B cell (primary cell): ENCODE data around the gene SORL1-AS1.

Source experiments
- ATAC-seq: fragments of 200-7000 bp; cut with Tn5 transposase; one replicate; pipeline ENCODE4 v1.10.0; 2021; ENCODE audit warnings: low read depth, mild to moderate bottlenecking, moderate number of reproducible peaks, moderate library complexity
- CTCF ChIA-PET: fragments of 350-600 bp; sonication (Branson Sonifier 250); formaldehyde crosslinking; loops from one replicate; lab custom pipeline; 2021; ENCODE audit warnings: antibody characterized with exemption, inconsistent platforms; lab: Charles Lee
- POLR2A ChIA-PET: fragments of 350-600 bp; sonication (Branson Sonifier 250); formaldehyde crosslinking; loops from one replicate; lab custom pipeline; 2021; ENCODE audit warnings: antibody characterized with exemption; lab: Charles Lee
- DNase-seq: peaks from one replicate; pipeline ENCODE4 v3.0.0; 2013
- H2AFZ ChIP-seq: 2 replicates; pipeline ENCODE4 v1.6.1; 2012; ENCODE audit warnings: mild to moderate bottlenecking, low read depth, low read length; ENCODE audit not compliant: insufficient read depth, poor library complexity, severe bottlenecking
- H3K27ac ChIP-seq, 2 donors: 1 replicate in 1 of 2; 2 replicates in 1 of 2; pipeline ENCODE4 v1.5.1; 2012 to 2013; ENCODE audit warnings: low read length in 2 of 2, mild to moderate bottlenecking in 2 of 2, moderate library complexity in 1 of 2
- H3K27me3 ChIP-seq, 4 experiments: fragments of 200-600 bp in 1 of 4; sonication (generic) in 1 of 4; replicated peaks in 1 of 4; 1 replicate in 2 of 4; 2 replicates in 2 of 4; pipeline versions ENCODE4 v1.6.1 to v1.7.0; 2013 to 2016; ENCODE audit warnings: low read length in 3 of 4, mild to moderate bottlenecking in 2 of 4, mixed read lengths in 1 of 4, moderate library complexity in 1 of 4; ENCODE audit not compliant: insufficient read depth in 4 of 4, control insufficient read depth in 3 of 4; ENCODE audit errors: control extremely low read depth in 1 of 4
- H3K36me3 ChIP-seq, 2 experiments: replicated peaks in 1 of 2; 1 replicate in 1 of 2; 2 replicates in 1 of 2; pipeline versions ENCODE4 v1.6.1 to v1.7.1; 2013; ENCODE audit warnings: low read length in 1 of 2; ENCODE audit not compliant: insufficient read depth in 2 of 2, control insufficient read depth in 1 of 2; ENCODE audit errors: control extremely low read depth in 1 of 2, extremely low read depth in 1 of 2
- H3K4me1 ChIP-seq, 2 donors: fragments of 200-600 bp in 1 of 2; sonication (generic) in 1 of 2; 1 replicate in 1 of 2; 2 replicates in 1 of 2; pipeline versions ENCODE4 v1.5.1 to v1.6.1; 2013 to 2017; ENCODE audit warnings: low read length in 2 of 2; ENCODE audit not compliant: control insufficient read depth in 2 of 2, insufficient read depth in 2 of 2
- H3K4me2 ChIP-seq: replicated peaks from 2 replicates; pipeline ENCODE3; 2012; ENCODE audit warnings: mild to moderate bottlenecking, low read depth, low read length; ENCODE audit not compliant: poor library complexity, severe bottlenecking
- H3K4me3 ChIP-seq, 5 experiments: fragments of 200-600 bp in 1 of 5; sonication (generic) in 1 of 5; 1 replicate in 3 of 5; 2 replicates in 2 of 5; pipeline versions ENCODE4 v1.5.1 to v1.7.0; 2011 to 2016; ENCODE audit warnings: low read length in 4 of 5, mild to moderate bottlenecking in 4 of 5, low read depth in 2 of 5, control low read depth in 1 of 5, moderate library complexity in 1 of 5; ENCODE audit not compliant: insufficient read depth in 1 of 5; ENCODE audit errors: control extremely low read depth in 1 of 5, extremely low read depth in 1 of 5
- H3K79me2 ChIP-seq: fragments of 200-600 bp; sonication (generic); one replicate; pipeline ENCODE4 v1.6.0; 2016; ENCODE audit warnings: low read length; ENCODE audit not compliant: control insufficient read depth, insufficient read depth
- H3K9ac ChIP-seq: fragments of 200-600 bp; sonication (generic); 2 replicates; pipeline ENCODE4 v1.6.1; 2017; ENCODE audit warnings: mild to moderate bottlenecking, low read length, moderate library complexity
- H3K9me3 ChIP-seq, 3 donors: one replicate each; pipeline versions ENCODE4 v1.6.1 to v1.7.1; 2013; ENCODE audit warnings: low read length in 2 of 3; ENCODE audit not compliant: control insufficient read depth in 2 of 3, insufficient read depth in 1 of 3; ENCODE audit errors: control extremely low read depth in 1 of 3
- H4K20me1 ChIP-seq: 2 replicates; pipeline ENCODE4 v1.6.0; 2012; ENCODE audit warnings: mild to moderate bottlenecking, low read length; ENCODE audit not compliant: insufficient read depth, control insufficient read depth, poor library complexity, severe bottlenecking
- H3K27ac Mint-ChIP-seq: one replicate; pipeline ENCODE4 v1.8.0; 2021; ENCODE audit warnings: mixed read lengths
- H3K27me3 Mint-ChIP-seq: one replicate; pipeline ENCODE4 v1.8.0; 2021; ENCODE audit warnings: mixed read lengths
- H3K4me1 Mint-ChIP-seq: one replicate; pipeline ENCODE4 v1.8.0; 2021; ENCODE audit warnings: mixed read lengths
- H3K4me3 Mint-ChIP-seq: one replicate; pipeline ENCODE4 v1.8.0; 2021; ENCODE audit warnings: mixed read lengths
- H3K9me3 Mint-ChIP-seq: one replicate; pipeline ENCODE4 v1.8.0; 2022; ENCODE audit warnings: mixed read lengths; ENCODE audit not compliant: insufficient read depth
- CTCF ChIP-seq: fragments of 200-600 bp; IDR thresholded peaks from one replicate; pipeline ENCODE4 v1.8.0; 2022; ENCODE audit warnings: antibody characterized with exemption, mild to moderate bottlenecking
- EZH2 ChIP-seq: IDR thresholded peaks from 2 replicates; pipeline ENCODE4 v1.6.1; 2012; ENCODE audit warnings: borderline replicate concordance, low read depth, mild to moderate bottlenecking, moderate library complexity, low read length; ENCODE audit not compliant: insufficient read depth, poor library complexity, severe bottlenecking
- WGBS: methylation state at CpG from one replicate; pipeline ENCODE4 v1.1.5; 2013; ENCODE audit warnings: missing lambda C conversion rate; ENCODE audit not compliant: insufficient coverage; 5-methylcytosine and 5-hydroxymethylcytosine counted together
- intact Hi-C: fragments of 100-400 bp; cut with micrococcal nuclease; formaldehyde crosslinking; loops from one replicate; pipeline ENCODE4 v1.10.0; 2022

The SORL1-AS1 gene

DNA sequence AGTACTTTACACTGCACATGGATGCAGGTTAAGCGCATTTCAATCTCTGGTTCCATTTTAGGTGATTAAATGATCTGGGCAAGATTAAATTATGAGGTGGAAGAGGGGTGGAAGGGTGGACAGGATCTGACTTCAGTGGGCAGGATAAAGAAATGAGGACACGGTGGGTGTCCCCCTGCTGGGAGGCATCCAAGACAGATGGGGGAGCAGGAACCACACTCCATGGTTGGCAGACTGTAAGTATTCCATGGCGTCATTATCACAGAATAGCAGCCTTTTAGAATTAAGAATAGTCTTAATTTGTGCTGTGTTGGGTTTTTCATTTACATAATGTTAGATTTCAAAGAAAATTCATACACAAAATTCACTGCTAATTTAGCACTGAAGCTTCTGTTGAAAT, 8.2 kb downstream of the SORL1-AS1 start:
- no peaks in the 10 kb centered on the region for H3K79me2 ChIP-seq
- H3K4me2 ChIP-seq = no peak overlapping the region
- H3K27me3 ChIP-seq = no peaks in the 10 kb centered on the region
- DNase-seq (no peak), ATAC-seq (no peak)
- Mint-ChIP-seq H3K9me3 (no peaks in the 10 kb centered on the region), H3K4me3 (no peak overlapping the region), H3K4me1 (peaks cover 47% of the 10 kb centered on the region), H3K27ac (no peak overlapping the region), H3K27me3 (no peaks in the 10 kb centered on the region)
- H3K4me3 ChIP-seq = no peak overlapping the region
- H3K4me1 ChIP-seq = peaks cover 41 to 45% of the 10 kb centered on the region in 2 donors
- WGBS = 92% methylated on average over 2 of the region's 3 CpGs
- POLR2A ChIA-PET = no interaction called here
- intact Hi-C loops = no loop called here
- CTCF ChIA-PET = interaction anchor here (1.2 to 1.7 kb wide), 2 partner anchors 12 to 50 kb away, joined by 3 to 4 read pairs; no protein-coding TSS in a partner anchor
- peaks cover 0 to 3% (median 0%) of the 10 kb centered on the region in 3 donors for H3K9me3 ChIP-seq
- H3K36me3 ChIP-seq = no peaks in the 10 kb centered on the region
- no peaks in the 10 kb centered on the region for H4K20me1 ChIP-seq
- no peak for TF ChIP-seq EZH2
- no peak for TF ChIP-seq CTCF
- H3K27ac ChIP-seq = no peak overlapping the region
- no peak overlapping the region for H2AFZ ChIP-seq
- no peak overlapping the region for H3K9ac ChIP-seq

DNA sequence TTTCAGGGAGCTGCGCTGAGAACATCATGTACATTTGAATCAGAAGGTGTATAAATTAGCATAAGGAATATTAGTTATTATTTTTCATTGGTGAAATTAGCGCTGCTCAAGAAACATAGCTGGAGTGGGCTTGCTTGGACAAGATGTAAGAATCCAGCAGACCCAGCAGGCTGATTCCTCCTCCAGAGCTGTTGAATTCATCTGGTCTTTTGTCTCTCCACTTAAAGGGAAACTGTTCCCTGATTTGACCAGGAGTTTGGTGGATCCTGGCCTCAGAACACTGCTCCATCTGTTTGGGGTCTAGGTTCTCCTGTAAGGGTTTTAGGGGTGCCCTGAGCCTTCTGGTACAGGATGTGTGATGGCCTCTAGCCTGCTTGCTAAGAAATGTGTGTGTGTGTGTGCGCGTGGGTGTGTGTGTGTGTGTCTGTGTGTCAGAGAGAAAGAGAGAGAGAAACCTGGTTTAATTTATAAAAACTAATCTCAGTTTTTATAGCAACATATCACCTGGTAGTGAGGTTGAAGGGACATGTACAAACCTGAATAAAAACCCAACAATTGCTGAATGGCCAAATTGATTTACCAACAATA, 9.0 kb downstream of the SORL1-AS1 start:
- no peak overlapping the region for H3K4me2 ChIP-seq
- H3K27ac Mint-ChIP-seq = no peak overlapping the region
- H3K27ac ChIP-seq = no peak overlapping the region
- H3K4me3 Mint-ChIP-seq = no peak overlapping the region
- no peaks in the 10 kb centered on the region for H3K79me2 ChIP-seq
- H4K20me1 ChIP-seq = no peaks in the 10 kb centered on the region
- H3K4me3 ChIP-seq = no peak overlapping the region
- TF ChIP-seq CTCF = no peak
- no peak for TF ChIP-seq EZH2
- CTCF ChIA-PET = interaction anchor here (0.6 to 1.7 kb wide), 5 partner anchors 9 to 50 kb away, joined by 3 to 6 read pairs (median 4); partner anchors contain the start of genes SORL1 and SORL1-AS1
- H3K9ac ChIP-seq = no peak overlapping the region
- no peaks in the 10 kb centered on the region for H3K9me3 ChIP-seq
- ATAC-seq = no peak
- POLR2A ChIA-PET = no interaction called here
- peaks cover 34 to 38% of the 10 kb centered on the region in 2 donors for H3K4me1 ChIP-seq
- H3K36me3 ChIP-seq = no peaks in the 10 kb centered on the region
- no peak overlapping the region for H2AFZ ChIP-seq
- no peaks in the 10 kb centered on the region for H3K27me3 ChIP-seq
- 100% methylated on average over 2 of the region's 4 CpGs for WGBS
- peaks cover 40% of the 10 kb centered on the region for H3K4me1 Mint-ChIP-seq
- DNase-seq = no peak
- no peaks in the 10 kb centered on the region for H3K9me3 Mint-ChIP-seq
- intact Hi-C loops = no loop called here
- no peaks in the 10 kb centered on the region for H3K27me3 Mint-ChIP-seq
